Body of pancreas (tissue), 4 donors: ENCODE measurements around the gene TAF5L.

ENCODE experiments used
- CTCF ChIP-seq, 7 experiments: fragments of 450-650 bp in 4 of 7; fragments of 200-600 bp in 3 of 7; sonication (generic) in 3 of 7; IDR thresholded peaks; one replicate each; pipeline ENCODE4 v1.5.1; 2016 to 2019; ENCODE audit warnings: antibody characterized with exemption in 7 of 7
- POLR2A ChIP-seq, 3 donors: fragments of 450-650 bp; IDR thresholded peaks; one replicate each; pipeline ENCODE4 v1.6.1; 2016; ENCODE audit warnings: antibody characterized with exemption in 3 of 3, mild to moderate bottlenecking in 2 of 3

- TF ChIP-seq POLR2A (IDR thresholded peaks at IDR 0.05) (no peak), CTCF (IDR thresholded peaks at IDR 0.05) (no peak)
These were observed 43.4 kb upstream of the TAF5L start for GRCh38 chr1:229669333-229669732.
